GDM1 (cell line): ENCODE results near the gene FNBP1.

ENCODE experiments used
- DNase-seq: peaks from one replicate; lab custom pipeline; 2025; lab: John Stamatoyannopoulos, UW

Gene FNBP1

GRCh38 chr9:130042885-130043653, at the start of gene FNBP1:
TSS of gene FNBP1 (minus strand) at chr9:130043189. CDS start at chr9:130042975, 214 bp downstream.
- peak; percentile 70 for DNase-seq

- no peak for DNase-seq
Observed at GRCh38 chr9:130090915-130091314, 47.9 kb upstream of the FNBP1 start.

GRCh38 chr9:130089141-130089540, 46.2 kb upstream of the FNBP1 start:
- no peak for DNase-seq

GRCh38 chr9:130088051-130088450, 45.1 kb upstream of the FNBP1 start:
- DNase-seq = no peak

- DNase-seq = no peak
Observed at GRCh38 chr9:130084337-130084736, 41.3 kb upstream of the FNBP1 start.

- DNase-seq = no peak
Observed at GRCh38 chr9:130078547-130078946, 35.6 kb upstream of the FNBP1 start.

- DNase-seq = no peak
Observed at GRCh38 chr9:130073373-130073772, 30.4 kb upstream of the FNBP1 start.

- DNase-seq = no peak
Observed at GRCh38 chr9:130072515-130073235, 29.7 kb upstream of the FNBP1 start.

- no peak for DNase-seq
Observed at GRCh38 chr9:130069048-130069447, 26.1 kb upstream of the FNBP1 start.

- DNase-seq = no peak
Observed at GRCh38 chr9:130064621-130065020, 21.6 kb upstream of the FNBP1 start.

- no peak for DNase-seq
Observed at GRCh38 chr9:130062750-130063149, 19.8 kb upstream of the FNBP1 start.

- DNase-seq = no peak
Observed at GRCh38 chr9:130060296-130060695, 17.3 kb upstream of the FNBP1 start.

- DNase-seq = no peak
Observed at GRCh38 chr9:130058887-130059286, 15.9 kb upstream of the FNBP1 start.

GRCh38 chr9:130058154-130058553, 15.2 kb upstream of the FNBP1 start:
- DNase-seq = no peak

GRCh38 chr9:130054820-130055219, 11.8 kb upstream of the FNBP1 start:
- no peak for DNase-seq

GRCh38 chr9:130054325-130054786, 11.4 kb upstream of the FNBP1 start:
- no peak for DNase-seq

GRCh38 chr9:130053504-130054324, 10.7 kb upstream of the FNBP1 start, which contains the start of gene GPR107:
TSS of gene GPR107 (plus strand) at chr9:130053906. CDS start at chr9:130053933, 27 bp downstream.
- peak; percentile 32 for DNase-seq

GRCh38 chr9:130053109-130053503, 10.1 kb upstream of the FNBP1 start:
- no peak for DNase-seq

GRCh38 chr9:130051855-130052254, 8.9 kb upstream of the FNBP1 start:
- no peak for DNase-seq

GRCh38 chr9:130050462-130050861, 7.5 kb upstream of the FNBP1 start:
- no peak for DNase-seq

- no peak for DNase-seq
Observed at GRCh38 chr9:130049431-130050210, 6.6 kb upstream of the FNBP1 start.
